CD4-positive, alpha-beta T cell treated with Interleukin-10 for 1 hour (primary cell): ENCODE data around the gene TRAPPC11.

Experiments used
- DNase-seq: peaks from one replicate; pipeline ENCODE4 v3.0.0-alpha.2; 2020

The TRAPPC11 gene

DNA sequence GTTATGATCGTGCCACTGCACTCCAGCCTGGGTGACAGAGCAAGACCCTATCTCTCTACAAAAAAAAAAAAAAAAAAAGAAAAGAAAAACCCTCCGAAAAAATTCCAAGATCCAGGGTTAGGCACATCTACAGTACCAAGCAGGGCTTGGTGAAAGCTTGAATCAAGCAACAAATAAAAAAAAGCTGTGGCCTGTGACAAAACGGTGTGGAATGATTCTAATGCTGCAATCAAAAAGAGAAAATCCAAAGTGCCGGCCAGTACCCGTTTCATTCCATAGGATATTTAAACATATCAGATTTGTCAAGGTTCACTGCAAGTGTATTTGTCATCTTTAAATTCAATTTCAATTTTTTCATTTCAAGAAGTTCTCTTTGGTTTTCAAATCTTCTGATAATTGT is 20.7 kb upstream of the TRAPPC11 start:
- DNase-seq: no peak

DNA sequence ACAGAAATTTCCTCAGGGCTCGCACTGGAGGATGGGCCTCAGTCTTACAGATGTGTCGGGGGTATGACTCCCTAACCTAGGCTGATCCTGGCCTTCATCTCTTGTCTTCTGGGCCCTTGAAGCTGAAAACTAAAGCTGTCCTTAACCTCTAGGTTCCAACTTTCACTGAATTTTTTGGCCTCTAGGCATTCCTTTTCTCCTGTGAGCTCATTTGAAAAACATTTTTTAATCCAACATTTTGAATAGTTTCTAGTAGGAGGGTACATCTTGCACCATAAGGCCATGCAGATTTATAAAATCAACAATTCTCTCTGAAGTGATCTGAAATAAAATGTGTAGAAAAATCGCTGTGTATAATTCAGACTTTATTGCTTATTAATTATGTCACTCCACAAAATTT is 19.8 kb upstream of the TRAPPC11 start:
- no peak for DNase-seq

DNA sequence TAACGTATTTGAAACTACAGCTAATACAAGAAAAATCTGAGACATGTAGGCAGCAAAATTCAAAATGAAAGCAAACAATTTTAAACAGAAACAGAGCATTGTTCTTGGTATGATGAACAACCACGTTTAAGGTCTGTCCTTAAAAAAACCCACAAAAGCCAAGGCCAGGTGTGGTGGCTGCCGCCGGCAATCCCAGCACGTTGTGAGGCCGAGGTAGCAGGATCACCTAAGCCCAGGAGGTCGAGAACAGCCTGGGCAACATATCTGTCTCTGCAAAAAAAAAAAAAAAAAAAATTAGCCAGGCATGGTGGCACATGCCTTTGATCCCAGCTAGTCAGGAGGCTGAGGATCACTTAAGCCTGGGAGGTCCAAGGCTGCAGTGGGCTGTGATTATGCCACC is 13.8 kb upstream of the TRAPPC11 start:
- no peak for DNase-seq

DNA sequence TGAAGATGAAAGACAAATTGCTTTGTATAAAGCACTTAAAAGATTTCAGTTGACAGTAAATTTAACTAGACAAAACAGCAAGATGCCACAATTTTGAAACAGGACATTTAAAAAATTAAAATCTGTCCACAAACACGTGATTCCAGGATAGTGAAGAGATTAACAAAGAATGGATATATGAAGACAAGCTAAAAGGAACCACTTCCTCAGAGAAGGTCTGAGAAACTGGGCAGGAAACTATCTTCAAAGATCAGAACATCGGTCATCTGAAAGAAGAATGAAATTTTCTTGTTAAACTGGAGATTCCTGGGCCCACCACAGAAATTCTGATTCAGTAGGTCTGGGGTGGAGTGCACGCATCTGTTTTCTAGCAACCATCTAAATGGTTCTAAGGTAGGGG is 1.5 kb upstream of the TRAPPC11 start:
- no peak for DNase-seq

DNA sequence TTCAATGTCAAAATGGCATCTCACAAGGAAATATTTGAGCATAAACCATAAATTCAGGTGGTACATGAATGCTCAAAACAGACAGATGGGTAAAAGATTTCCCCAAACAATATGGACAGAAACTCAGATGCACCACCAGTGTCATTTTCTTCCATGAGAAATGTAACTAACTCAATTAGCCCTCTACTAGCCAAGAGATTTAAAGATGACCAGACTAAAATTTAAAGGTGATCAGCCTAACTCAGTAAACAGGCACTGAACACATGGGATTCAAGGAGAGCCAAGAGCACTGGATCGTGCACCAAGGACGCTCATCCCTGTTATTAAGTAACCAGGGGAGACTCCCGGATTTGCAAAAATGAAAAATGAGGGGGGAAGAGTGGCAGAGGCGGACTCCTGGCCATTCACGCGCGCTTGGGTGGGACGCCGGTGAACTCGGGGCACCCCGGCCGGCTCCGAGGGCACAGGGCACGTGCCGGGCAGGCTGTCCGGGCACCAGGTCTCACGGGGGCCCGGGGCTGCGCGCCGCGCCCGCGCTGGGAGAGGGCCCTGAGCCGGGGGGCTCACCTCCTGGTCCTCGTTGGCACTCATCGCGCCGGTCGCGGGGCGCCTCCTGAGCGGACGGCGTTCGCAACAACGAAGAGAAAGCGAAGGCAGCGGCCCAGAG is 598 bp upstream of the TRAPPC11 start:
- DNase-seq: no peak

DNA sequence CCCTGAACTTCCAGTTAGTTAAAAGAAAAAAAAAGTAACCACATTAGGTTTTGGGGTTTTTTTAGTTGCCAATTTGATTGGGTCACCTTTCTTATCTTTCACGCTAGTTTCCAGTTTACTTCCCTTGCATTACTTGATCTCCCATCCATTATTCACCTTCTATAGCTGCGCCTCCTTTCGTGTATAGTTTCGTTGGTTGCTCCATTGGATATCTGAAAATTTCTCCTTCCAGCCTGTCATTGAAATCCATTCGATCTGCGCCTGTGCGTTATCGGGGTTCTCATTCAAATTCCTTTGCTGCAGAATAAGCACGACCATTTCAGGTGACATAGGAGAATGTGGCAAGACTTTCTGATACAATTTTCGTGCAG is 764 bp downstream of the TRAPPC11 start:
- DNase-seq: no peak

DNA sequence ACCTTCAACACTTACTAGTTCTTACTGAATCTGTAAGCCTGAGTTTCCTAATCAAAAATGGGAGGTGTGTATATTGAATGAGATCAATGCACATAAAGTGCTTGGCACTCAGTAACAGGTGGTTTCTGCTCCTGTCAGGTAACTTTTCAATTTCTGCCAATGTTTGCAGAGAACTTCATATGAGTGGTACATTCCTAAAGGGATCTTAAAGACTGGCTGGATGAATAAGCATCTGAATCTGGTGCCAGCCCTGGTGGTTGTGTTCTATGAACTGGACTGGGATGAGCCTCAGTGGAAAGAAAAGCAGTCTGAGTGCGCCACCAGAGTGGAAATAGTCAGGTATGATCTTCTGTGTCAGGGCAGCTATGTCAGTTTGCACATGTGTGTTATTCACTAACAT is 7.0 kb downstream of the TRAPPC11 start:
- DNase-seq: no peak

DNA sequence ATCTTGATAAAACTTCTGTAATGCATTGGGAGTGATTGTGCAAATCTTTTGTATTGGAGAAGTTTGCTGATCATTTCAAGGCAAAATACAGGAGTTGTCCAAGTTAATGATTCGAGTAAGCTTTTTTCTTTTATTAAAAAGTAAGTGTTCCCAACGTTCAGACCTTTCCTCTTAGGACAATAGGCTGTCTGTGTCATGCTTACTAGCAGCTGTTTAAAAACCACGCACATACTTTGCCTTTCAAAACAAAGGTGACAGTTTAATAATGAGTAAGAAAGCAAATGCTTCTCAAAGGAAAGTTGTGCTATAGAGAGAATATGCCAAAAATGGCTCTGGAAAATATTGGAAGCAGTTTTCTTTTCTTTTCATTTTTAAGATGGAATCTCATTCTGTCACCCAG is 11.2 kb downstream of the TRAPPC11 start:
- no peak for DNase-seq

DNA sequence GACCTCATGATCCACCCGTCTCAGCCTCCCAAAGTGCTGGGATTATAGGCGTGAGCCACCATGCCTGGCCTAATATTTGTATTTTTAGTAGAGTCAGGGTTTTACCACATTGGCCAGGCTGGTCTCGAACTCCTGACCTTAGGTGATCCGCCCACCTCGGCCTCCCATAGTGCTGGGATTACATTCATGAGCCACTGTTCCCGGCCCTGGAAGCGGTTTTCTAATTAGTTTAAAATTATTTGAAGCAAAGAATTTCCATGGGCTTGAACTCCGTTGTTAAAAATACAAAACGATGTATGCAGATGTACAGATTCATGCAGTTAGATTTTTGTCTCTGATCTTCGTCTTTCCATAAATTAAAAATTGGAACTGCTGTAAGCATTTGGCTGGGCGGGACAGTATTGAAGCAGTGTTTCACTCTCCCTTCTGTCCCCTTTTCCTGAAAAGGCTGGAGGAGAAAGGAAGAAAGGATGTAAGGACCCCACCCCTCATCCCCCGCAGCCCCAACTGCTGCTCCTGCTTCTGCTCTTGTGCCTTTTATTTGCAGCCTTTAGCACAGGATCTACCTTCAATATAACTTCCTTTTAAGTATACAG is 12.0 kb downstream of the TRAPPC11 start:
- DNase-seq: no peak

DNA sequence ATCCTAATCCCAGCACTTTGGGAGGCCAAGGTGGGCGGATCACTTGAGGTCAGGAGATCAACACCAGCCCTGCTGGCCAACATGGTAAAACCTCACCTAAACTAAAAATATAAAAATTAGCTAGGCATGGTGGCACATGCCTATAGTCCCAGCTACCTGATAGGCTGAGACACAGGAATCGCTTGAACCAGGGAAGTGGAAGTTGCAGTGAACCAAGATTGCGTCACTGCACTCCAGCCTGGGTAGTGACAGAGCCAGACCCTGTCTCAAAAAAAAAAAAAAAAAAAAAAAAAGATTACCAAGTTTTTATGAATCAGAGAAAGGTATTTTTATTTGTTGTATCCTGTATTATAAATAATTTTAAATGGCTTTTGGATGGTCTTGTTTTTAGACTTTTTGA is 15.1 kb downstream of the TRAPPC11 start:
- DNase-seq: no peak

DNA sequence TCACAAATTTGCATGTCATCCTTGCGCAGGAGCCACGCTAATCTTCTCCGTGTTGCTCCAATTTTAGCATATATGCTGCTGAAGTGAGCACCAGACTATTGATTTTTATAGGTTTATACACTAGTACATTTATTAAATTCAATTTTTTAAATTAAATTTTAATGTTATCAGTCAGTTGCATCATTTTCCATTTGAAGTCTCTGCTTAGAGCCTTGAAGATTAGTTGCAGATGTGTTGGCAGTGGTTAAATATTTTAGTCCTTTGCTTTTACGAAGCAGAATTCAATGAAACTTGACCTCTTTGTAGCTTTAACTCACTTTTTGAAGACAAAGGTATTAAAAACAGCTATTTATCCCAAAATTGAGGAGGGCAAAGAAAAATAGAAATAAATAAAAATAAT is 16.5 kb downstream of the TRAPPC11 start:
- DNase-seq: no peak

DNA sequence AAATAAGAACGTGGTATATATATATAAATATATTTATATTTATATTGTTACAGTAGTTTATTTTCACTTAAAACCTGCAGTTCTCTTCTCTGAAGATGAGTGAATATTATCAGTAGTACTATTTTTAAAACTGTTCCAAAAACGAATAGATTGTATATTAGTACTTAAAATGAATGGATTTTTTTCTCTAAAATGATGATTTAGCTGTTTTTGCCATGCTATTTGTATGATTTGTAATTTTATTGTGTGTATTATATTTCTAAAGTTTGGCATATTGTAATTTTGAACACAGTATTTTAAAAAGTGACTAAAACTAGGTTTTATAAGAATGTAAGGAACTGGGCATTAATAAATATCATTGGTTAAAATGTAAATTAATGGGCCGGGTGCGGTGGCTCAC is 22.0 kb downstream of the TRAPPC11 start:
- DNase-seq: no peak

DNA sequence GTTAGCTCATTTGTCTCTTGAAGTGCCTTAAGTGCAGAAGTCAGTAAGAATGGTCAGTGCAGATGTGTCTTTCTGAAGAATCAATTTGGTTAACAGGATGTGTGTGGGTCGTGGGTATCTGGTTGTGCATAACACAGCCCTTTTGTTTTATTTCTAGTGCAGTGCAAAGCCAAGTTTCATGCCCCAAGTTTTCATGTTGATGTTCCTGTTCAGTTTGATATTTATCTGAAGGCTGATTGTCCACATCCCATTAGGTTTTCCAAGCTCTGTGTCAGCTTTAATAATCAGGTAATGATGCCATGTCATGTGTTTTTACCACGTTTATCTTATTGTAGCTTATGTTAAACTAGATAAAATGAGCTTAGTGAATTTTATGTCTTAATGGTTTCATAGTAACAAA is 27.4 kb downstream of the TRAPPC11 start:
- DNase-seq: no peak

DNA sequence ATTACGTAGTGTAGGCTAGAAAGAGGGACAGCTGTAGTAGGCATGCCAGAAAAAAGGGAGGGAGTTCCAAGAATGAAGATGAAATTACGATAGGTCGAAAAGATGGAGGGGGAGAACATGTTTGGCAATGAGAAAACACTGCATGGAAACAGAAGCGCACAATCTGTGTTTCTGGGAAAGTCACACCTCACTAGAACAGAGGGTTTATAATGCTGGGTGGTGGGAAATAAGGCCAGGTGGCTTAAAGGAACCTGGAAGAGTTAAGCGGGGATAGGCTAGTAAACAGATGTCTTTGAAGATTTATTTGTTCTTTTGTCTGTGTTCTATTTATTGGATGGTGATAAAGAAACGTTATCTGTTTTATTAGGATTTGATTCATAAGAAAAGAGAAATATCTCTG is 29.1 kb downstream of the TRAPPC11 start:
- no peak for DNase-seq

DNA sequence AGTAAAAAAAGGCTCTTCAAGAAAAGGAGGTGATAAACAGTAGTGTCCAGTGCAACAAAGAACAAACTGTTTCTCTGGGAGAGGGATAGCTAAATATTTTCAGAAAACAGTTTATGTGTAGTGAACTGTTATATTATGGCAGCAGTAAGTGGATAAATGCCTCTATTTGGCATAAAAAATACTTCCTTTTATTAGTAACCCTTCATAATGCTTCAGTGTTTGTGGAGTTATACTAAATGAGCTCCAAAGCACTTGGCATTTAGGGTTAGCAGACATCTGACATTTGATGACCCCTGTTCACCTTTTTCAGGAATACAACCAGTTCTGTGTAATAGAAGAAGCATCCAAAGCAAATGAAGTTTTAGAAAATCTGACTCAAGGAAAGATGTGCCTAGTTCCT is 31.9 kb downstream of the TRAPPC11 start:
- DNase-seq: no peak

DNA sequence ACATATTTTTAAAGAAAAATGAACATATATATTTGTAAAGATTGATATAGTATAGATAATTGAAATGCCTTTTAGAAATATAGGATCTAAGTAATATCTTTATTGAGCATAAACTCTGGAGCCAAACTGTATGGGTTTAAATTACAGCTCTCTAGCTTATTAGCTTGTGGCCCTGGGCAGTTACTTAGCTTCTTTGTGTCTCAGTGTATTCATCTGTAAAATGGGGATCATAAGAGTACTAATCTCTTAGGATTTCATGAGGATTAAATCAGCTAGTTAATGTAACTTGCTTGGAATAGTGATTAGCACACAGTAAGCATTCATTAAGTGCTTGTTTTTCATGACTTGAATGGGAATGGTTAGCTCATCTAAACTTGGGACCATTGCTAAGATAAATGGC is 32.8 kb downstream of the TRAPPC11 start:
- no peak for DNase-seq

DNA sequence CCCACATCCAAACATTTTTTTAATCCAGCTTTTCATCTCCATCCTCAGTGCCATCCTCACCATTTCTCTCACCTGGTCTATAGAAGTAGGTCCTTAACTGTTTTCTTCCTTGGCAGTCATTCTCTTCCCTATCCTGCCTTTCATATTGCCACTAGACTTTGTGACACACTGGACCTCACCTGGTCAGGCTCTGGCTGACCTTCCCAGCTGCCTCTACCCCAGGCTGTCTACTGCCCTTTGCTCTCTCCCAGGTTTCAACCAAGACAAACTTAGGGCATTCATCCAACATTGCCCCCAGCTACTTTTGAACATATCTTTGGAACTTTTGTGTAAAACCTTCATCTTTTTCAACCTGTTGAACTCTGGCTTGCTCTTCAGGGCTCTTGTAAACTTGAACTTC is 39.8 kb downstream of the TRAPPC11 start:
- no peak for DNase-seq

DNA sequence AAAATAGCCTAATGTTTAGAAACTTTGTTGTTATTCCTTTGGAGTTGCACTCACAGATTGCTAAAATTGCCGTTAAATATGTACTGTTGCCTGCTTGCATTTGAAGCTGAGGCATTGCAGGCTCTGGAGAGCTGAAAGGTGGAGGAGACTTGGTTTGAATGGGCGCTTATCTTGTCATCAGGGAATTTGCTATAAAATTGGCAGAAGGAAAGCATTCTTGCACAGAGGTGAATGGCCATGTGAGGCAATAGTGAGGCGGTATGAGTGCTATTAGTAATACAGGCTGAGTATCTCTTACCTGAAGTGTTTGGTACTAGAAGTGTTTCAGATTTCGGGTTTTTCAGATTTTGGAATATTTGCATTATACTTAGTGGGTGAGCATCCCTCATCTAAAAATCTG is 41.3 kb downstream of the TRAPPC11 start:
- no peak for DNase-seq

DNA sequence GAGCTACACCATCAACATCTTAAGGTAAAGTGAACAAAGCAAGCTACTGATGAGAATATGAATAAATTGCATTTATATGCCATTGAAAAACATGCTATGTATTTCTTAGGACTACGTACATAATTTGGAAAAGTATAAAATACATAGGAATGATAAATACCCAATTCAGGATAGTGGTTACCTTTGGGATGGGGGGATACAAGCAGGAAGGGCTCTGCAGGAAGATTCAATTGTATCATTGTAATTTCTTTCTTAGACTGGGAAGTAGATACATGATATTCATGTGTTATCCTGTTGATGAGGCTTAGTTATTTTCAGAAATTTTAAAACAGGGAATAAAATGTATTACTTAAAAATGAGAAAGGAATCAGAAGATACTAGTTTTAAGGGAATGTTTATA is 43.4 kb downstream of the TRAPPC11 start:
- no peak for DNase-seq

DNA sequence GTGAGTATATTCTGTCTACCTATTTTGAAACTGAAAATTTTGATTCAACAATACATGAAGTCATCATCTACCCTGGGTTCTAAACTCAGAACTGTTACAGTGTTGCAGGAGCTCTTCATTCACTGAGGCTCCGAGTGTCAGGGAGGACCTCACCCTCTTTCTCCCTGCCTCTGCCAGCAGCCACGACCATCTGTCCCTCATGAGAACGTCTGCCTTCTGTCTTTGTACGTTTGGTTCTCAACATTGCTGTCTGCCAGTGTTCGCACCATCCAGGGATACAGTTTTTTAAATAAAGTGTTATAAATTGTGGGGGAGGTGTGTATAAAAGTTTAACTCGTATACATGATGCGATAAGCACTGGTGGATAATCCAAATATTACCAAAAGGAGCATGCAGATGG is 55.5 kb downstream of the TRAPPC11 start:
- DNase-seq: no peak

DNA sequence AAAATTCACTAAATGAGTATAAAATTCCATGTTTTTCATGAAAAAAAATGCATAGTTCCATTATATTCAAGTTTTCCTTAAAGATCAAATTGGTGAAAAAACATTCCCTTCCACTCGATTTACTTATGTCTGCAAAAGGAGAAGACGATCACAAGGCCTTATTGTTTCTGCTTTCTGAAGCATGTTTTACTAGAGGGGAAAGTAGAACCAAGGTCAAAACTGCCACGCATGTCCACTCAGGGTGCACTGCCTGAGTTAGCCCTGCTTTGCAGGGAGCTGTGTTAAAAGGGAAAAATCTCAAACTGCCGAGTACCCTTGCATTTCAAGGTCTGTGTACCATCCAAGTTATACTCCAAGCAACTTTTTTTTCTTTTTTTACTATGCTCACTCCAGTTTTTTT is 57.2 kb downstream of the TRAPPC11 start:
- no peak for DNase-seq

DNA sequence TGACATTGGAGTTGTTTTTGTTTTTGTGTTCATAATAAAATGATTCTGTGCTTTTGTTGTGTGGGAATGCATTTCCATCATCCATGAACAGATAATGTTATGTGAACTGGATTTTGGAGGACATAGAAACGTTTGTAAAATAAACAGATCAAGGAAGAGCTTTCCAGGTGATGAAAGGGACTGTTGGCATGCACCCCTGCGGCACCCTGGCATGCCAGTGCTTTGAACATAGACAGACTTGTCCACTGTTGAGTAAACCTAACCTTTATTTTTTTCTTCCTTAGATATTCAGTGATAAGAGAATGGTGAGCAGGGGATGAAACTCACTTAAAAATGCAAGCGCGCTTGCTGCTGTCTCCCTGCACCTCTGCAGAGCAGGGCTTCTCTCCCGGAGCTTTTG is 59.8 kb downstream of the TRAPPC11 start:
- DNase-seq: no peak

DNA sequence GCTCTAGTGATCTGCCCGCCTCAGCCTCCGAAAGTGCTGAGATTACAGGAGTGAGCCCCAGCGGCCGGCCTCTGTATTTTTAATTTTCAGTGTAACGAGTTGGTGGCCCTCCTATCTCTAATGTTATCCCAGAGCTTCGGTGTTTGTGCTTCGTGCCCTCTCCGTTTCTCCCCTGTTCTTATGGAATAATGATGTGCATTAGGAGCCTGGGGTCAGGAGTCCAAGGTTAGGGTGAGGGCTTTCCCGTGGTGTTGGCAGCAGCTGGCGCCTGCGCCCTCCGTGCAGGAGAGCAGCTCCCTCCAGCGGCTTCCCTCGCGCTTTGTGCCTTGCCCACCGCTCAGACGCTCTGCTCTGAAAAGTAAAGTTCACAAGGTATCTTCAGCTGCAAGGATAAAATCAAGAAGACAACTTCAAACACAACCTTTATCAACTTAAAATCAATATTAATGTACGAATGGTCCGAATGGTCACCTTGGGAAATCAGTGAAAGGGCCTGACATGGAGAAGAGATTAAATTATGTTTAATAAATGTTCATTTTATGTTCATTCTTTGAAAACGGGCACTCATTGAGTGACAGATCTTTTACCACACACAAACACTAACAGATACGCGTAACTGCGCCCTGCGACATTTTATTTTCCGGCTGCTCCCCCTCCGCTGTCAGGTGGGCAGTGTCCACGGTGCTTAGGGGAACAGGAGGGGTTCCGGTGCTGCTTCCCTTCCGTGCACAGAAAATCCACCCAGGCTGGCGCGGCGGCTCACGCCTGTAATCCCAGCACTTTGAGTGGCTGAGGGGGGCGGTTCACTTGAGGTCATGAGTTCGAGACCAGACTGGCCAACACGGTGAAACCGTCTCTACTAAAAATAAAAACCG is 62.4 kb downstream of the TRAPPC11 start:
- peak; percentile 51 for DNase-seq
